Body of pancreas (tissue), 4 donors: ENCODE data around the gene FNDC3B. TPM values are rescaled to one million over a fixed set of nuclear protein-coding genes. Genes with fewer than 3 reads are reported as not detected.

ENCODE experiments used
- ATAC-seq: fragments of 150-250 bp; one replicate; pipeline ENCODE4 v1.9.1; 2016
- DNase-seq, 4 donors: peaks; one replicate each; pipeline ENCODE4 v3.0.0-alpha.2; 2019
- H3K27ac ChIP-seq, 4 donors: fragments of 200-600 bp; sonication (generic); 1 replicate in 3 of 4; 2 replicates in 1 of 4; pipeline versions ENCODE4 v1.5.1 to v1.6.1; 2016 to 2019; ENCODE audit warnings: mild to moderate bottlenecking in 1 of 4, mixed read lengths in 1 of 4, moderate library complexity in 1 of 4
- H3K27me3 ChIP-seq, 2 donors: fragments of 200-600 bp; sonication (generic); one replicate each; pipeline ENCODE4 v1.6.0; 2016; ENCODE audit warnings: mild to moderate bottlenecking in 1 of 2
- H3K36me3 ChIP-seq, 2 donors: fragments of 200-600 bp; sonication (generic); replicated peaks in 1 of 2; 2 replicates each; pipeline ENCODE4 v1.5.1; 2016; ENCODE audit warnings: low read depth in 2 of 2; ENCODE audit not compliant: insufficient read depth in 1 of 2
- H3K4me1 ChIP-seq: fragments of 200-600 bp; sonication (generic); one replicate; pipeline ENCODE4 v1.6.0; 2016
- H3K4me3 ChIP-seq, 2 donors: fragments of 200-600 bp; sonication (generic); 1 replicate in 1 of 2; 2 replicates in 1 of 2; pipeline ENCODE4 v1.5.1; 2016 to 2019
- H3K9me3 ChIP-seq, 3 donors: fragments of 200-600 bp; sonication (generic); 1 replicate in 2 of 3; 2 replicates in 1 of 3; pipeline ENCODE4 v1.5.1; 2016
- CTCF ChIP-seq, 7 experiments: fragments of 450-650 bp in 4 of 7; fragments of 200-600 bp in 3 of 7; sonication (generic) in 3 of 7; IDR thresholded peaks; one replicate each; pipeline ENCODE4 v1.5.1; 2016 to 2019; ENCODE audit warnings: antibody characterized with exemption in 7 of 7
- POLR2A ChIP-seq, 3 donors: fragments of 450-650 bp; IDR thresholded peaks; one replicate each; pipeline ENCODE4 v1.6.1; 2016; ENCODE audit warnings: antibody characterized with exemption in 3 of 3, mild to moderate bottlenecking in 2 of 3
- WGBS, 2 donors: methylation state at CpG; one replicate each; pipeline ENCODE4 v1.1.5; 2017; 5-methylcytosine and 5-hydroxymethylcytosine counted together
- intact Hi-C: fragments of 100-400 bp; cut with DNase I; formaldehyde crosslinking; loops from one replicate; pipeline ENCODE4 v1.15.1; 2023
- total RNA-seq, 2 donors: library from RNA; depleted of rRNA; stranded (reverse); fragments of >200 nt; gene quantifications; one replicate each; pipeline ENCODE4 v1.1.0, GENCODE V29; 2016

The FNDC3B gene
- total RNA-seq, 2 donors from 2014 or later, result 64.3 to 86.0 TPM

GRCh38 chr3:172283841-172284357 lies 244.5 kb downstream of the FNDC3B start:
- no peak for TF ChIP-seq CTCF (IDR thresholded peaks at IDR 0.05)
- no peak for TF ChIP-seq POLR2A (IDR thresholded peaks at IDR 0.05)
- peaks cover 35% of the 10 kb centered on the region for H3K4me1 ChIP-seq
- no peak for DNase-seq
- 57 to 79% methylated on average over 5 of the region's 5 CpGs for WGBS, 2 donors
- peaks cover 0 to 14% of the 10 kb centered on the region in 2 donors for H3K36me3 ChIP-seq
- ATAC-seq, result no peak
- no peak overlapping the region for H3K4me3 ChIP-seq
- intact Hi-C loops, result no loop called here
- H3K9me3 ChIP-seq, result no peaks in the 10 kb centered on the region
- H3K27ac ChIP-seq, result no peak overlapping the region
- H3K27me3 ChIP-seq, result no peaks in the 10 kb centered on the region

- peaks cover 22% of the 10 kb centered on the region for H3K4me1 ChIP-seq
- ATAC-seq, result no peak
- intact Hi-C loops, result no loop called here
- no peak overlapping the region for H3K27ac ChIP-seq
- TF ChIP-seq CTCF (IDR thresholded peaks at IDR 0.05), result no peak
- TF ChIP-seq POLR2A (IDR thresholded peaks at IDR 0.05), result no peak
- 74 to 79% methylated on average over 4 of the region's 4 CpGs for WGBS, 2 donors
- peaks cover 0 to 14% of the 10 kb centered on the region in 2 donors for H3K36me3 ChIP-seq
- DNase-seq, result no peak
- no peak overlapping the region for H3K4me3 ChIP-seq
- H3K9me3 ChIP-seq, result no peaks in the 10 kb centered on the region
- no peaks in the 10 kb centered on the region for H3K27me3 ChIP-seq
These were observed 246.5 kb downstream of the FNDC3B start for GRCh38 chr3:172285844-172286243.

- no peaks in the 10 kb centered on the region for H3K9me3 ChIP-seq
- no peak for DNase-seq
- no peak overlapping the region for H3K27ac ChIP-seq
- no peak for TF ChIP-seq POLR2A (IDR thresholded peaks at IDR 0.05)
- TF ChIP-seq CTCF (IDR thresholded peaks at IDR 0.05), result no peak
- 70 to 76% methylated on average over 3 of the region's 3 CpGs for WGBS, 2 donors
- H3K4me1 ChIP-seq, result peaks cover 28% of the 10 kb centered on the region
- H3K4me3 ChIP-seq, result no peak overlapping the region
- intact Hi-C loops, result no loop called here
- H3K27me3 ChIP-seq, result no peaks in the 10 kb centered on the region
- ATAC-seq, result no peak
- peaks cover 0 to 14% of the 10 kb centered on the region in 2 donors for H3K36me3 ChIP-seq
These were observed 247.3 kb downstream of the FNDC3B start for GRCh38 chr3:172286548-172287148.

GRCh38 chr3:172287937-172288477 lies 248.6 kb downstream of the FNDC3B start:
- intact Hi-C loops, result no loop called here

More at GRCh38 chr3:172287937-172288477, 248.6 kb downstream of the FNDC3B start:
- H3K4me1 ChIP-seq, result peaks cover 23% of the 10 kb centered on the region
- no peak for TF ChIP-seq CTCF (IDR thresholded peaks at IDR 0.05)
- no peak for TF ChIP-seq POLR2A (IDR thresholded peaks at IDR 0.05)
- peak overlapping the region in 1 of 4 donors; percentile 1 for H3K27ac ChIP-seq
- peaks cover 0 to 14% of the 10 kb centered on the region in 2 donors for H3K36me3 ChIP-seq
- no peak for DNase-seq
- no peak overlapping the region for H3K4me3 ChIP-seq
- WGBS, 2 donors, result 72 to 75% methylated on average over 4 of the region's 4 CpGs
- no peaks in the 10 kb centered on the region for H3K9me3 ChIP-seq
- no peaks in the 10 kb centered on the region for H3K27me3 ChIP-seq
- ATAC-seq, result no peak
